HG03066 (cell line): Measurements from ENCODE around the gene ALDH1A2.
"Not testable (repeated sequence)": the region's sequence is repeated elsewhere in the genome, so short reads cannot be mapped to it uniquely, and the experiment has no call there.

Experiments used
- ATAC-seq: cut with Tn5 transposase; IDR thresholded peaks from one replicate; pipeline ENCODE4 v1.9.1; 2021; ENCODE audit warnings: low read depth; ENCODE audit not compliant: unreplicated experiment

Gene ALDH1A2

DNA sequence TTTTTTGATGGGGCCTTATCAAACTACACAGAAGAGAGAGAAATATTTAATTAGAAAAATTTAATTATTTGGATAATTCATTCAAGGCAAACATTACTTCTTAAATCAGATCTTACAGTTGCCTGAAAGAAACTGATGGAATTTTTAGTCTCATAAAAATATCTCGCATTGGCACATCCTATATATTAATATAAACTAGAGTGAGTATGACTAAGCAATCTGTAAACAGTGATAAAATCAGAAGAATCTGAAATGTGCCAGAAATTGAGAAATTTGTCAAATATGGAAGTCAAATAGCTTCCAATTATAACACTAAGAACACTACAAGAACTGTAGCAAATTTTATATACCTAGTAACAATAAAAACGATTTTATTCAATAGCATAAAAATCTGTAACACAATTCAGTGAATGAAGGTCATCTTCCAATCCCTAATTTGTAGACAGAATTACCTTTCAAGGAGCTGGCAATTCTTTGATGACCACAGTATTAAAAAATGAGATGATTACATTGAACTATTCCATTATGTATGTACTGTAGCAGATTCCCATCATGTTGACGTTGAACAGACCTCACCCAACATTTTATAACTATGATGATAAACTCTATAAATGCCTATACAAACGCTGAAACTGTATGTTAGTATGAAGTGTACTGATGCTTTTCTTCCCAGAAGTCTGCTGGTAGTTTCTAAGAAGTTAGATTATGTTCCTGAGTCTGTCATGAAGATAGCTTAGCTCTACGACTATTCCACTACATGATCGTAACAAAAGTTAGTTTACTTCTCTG is 63.0 kb downstream of the ALDH1A2 start:
- ATAC-seq = no peak

- ATAC-seq = not testable (repeated sequence)
Observed at GRCh38 chr15:57999699-58000098, 65.8 kb downstream of the ALDH1A2 start.

GRCh38 chr15:57996561-57996960 is 69.0 kb downstream of the ALDH1A2 start:
- ATAC-seq = no peak

DNA sequence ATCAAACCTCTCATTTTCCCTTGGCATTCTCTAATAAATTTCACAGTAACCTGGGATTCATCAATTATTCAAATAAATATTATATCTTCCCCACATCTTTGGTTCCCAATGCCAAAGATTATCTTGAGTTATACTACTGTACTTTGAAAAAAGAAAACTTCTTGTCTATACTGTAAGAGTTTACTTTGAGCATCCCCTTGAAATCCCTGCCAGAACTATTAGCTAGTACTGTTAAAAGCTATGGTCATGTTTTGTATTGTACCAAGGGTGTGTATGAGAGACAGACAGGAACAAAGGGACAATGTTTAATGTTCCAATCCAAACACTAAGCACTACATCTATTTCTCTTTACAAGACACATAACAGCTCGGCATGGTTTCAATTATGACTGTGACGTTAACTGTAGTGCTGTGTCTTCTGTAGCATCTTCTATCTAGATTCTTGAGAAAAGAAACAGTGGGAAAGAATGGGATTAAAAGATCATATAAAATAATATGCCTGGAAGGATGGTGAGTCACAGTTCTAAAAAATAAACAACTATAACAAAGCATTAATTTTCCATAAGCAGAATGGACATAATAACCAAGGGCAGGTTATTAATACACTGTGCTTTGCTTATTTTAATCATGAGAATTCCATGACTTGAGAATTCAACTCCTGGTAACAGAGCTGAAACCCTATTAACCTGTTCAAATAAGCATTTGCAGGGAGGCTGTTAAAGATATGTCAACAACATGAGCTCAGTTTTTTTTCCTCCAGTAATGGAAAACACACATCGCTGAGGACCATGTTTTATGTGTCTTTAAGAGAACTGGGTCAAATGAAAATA is 71.1 kb downstream of the ALDH1A2 start:
- ATAC-seq = no peak

- no peak for ATAC-seq
Observed at GRCh38 chr15:57993409-57994145, 71.9 kb downstream of the ALDH1A2 start.

GRCh38 chr15:57992761-57993355 is 72.7 kb downstream of the ALDH1A2 start:
- no peak for ATAC-seq

DNA sequence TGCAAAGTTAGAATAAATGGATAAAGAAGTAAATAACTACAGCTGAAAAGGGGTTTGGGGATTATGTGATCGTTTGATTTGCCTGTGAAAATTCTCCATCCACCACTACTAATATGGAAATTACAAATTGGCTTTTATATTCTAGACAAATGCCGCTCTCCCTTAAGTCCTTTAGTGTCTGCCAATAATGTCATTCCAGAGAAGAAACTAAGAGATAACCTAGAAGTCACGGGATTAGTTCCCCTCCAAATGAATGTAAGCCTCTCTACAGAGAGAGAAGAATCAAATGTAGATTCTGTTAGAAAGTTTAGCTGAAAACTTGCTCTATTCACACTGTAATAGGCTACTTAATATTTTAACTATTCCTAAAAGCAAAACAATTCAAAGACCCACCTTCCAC is 92.0 kb downstream of the ALDH1A2 start:
- ATAC-seq = no peak

GRCh38 chr15:57972864-57973263 is 92.6 kb downstream of the ALDH1A2 start:
- no peak for ATAC-seq

DNA sequence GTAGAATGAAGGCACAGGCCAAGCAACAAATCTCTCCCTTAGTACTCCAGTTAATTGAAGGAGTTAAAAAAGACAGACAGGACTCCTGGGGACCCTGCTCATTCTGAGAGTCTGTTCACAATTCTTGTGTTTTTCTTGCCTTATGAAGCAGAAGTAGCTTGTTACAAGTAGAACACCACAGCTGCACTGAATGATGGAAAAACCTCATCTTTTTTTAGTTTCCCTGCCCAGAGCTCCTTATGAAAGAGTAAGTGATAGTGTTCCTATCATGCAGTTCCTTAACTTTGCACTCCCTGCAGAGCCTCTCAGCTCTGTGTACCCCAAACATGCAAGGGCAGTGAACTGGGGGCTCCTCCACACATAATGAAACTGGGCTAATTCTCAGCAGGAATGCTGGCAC is 95.5 kb downstream of the ALDH1A2 start:
- ATAC-seq = no peak

- ATAC-seq = no peak
Observed at GRCh38 chr15:57969355-57969754, 96.2 kb downstream of the ALDH1A2 start.

DNA sequence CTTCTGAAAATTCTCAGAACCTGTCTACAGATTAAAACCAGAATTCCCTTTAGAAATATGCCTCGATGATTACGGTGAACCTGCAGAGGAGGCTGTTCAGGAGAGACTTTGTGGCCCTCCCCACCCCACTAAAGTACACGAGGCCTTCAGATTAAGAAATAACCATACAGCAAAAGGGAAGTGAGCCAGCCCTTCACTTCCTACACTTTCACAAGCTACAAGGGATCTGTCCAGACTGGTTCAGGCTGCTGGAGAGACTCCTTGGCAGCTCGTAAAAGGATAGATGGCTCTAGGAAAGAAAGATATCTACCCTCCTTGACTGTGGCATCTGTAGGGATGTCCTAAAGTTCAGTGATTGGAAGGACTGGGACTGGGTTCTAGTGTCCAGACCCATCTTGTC is 102.6 kb downstream of the ALDH1A2 start:
- no peak for ATAC-seq

DNA sequence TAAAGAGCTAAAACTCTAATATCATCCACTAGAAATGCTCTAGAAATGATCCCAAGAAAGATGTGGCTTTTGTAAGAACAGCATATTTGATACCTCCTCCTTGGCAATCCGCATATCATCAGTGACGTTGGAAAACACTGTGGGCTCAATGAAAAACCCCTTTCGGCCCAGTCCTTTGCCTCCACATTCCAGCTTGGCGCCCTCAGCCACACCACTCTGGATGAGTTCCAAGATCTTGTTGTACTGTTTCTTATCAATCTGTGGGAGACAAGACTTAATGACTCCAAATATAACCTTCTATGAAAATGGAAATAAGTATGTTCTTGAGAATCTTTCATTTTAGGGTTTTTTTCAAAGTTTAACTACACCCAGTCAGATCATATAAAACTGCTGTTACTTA is 103.6 kb downstream of the ALDH1A2 start:
- ATAC-seq = no peak

GRCh38 chr15:57957113-57957512 is 108.4 kb downstream of the ALDH1A2 start:
- ATAC-seq = no peak

GRCh38 chr15:57953874-57954273 is 111.6 kb downstream of the ALDH1A2 start:
- ATAC-seq = no peak

GRCh38 chr15:57951328-57951932 is 114.1 kb downstream of the ALDH1A2 start:
- no peak for ATAC-seq

DNA sequence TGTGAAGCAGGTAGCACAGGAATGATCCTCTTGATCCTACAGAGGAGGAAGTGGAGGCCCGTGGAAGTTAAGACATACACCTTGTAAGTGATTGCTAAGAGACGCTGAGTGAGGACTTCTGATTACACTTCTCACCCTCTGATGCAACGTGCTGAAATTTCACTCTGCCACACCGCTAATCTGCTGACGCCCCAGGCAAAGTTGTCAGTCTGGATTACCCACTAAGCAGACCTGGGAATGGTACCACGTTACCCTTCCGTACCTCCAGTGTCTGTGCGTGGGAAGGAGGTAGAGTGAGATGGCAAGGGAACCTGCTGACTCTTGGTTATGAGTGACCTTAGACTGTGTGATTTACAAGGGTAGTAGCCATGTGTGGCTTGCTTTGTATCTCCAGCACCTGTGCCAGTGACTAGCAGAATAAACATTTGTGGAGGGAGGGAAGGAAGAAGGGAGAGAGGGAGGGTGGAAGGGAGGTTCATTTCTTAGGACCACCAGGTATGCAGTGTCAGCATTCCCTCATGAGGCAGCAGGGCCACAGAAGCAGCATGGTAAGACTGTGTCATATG is 115.0 kb downstream of the ALDH1A2 start:
- no peak for ATAC-seq

- ATAC-seq = no peak
Observed at GRCh38 chr15:57949374-57949943, 116.1 kb downstream of the ALDH1A2 start.

DNA sequence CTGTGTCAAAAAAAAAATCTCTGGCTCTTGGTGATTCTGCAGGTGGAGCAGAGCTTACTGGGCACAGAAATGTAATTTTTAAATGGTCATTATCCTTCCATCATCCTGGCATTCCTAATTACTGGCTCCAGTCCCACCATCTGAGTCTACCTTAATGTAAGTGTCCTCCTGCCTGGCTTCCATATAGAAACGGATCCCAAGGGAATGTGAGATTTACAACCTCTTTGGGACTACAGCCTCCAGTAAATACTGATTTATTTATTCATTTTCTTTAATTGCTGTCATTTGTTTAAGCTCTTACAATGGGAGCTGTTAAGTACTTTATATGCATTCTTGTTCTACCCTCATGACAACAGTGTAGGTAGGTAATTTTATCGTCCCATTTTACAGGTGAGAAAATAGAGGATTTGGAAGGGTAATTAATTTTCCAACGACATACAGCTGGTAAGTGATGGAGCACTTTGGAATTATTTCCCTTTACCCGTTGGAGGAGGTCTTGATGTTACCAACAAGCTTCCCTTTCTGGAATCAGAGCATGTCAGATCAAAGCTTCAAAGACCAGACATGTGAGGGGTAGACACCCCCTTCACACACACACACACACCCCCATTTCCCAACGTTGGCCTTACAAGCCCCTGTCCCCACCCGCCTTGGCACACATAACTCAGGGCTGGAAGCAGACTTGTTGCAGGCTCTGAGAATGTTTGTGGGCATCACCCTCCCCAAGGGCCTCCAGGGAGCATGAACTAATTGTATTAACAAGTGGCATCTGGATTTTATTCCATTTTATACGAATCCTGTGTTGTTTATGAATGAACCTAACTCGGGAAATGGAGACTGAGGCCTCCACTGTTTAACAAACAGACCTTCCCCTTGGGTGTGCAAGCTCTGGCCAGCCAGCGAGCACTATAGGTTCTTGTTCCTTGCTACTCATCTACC is 116.9 kb downstream of the ALDH1A2 start:
- no peak for ATAC-seq

GRCh38 chr15:57947781-57948180 is 117.7 kb downstream of the ALDH1A2 start:
- no peak for ATAC-seq
